Right lobe of liver (tissue), 4 donors: Measurements from ENCODE around the gene ARID3B.
"Not testable (repeated sequence)": the region's sequence is repeated elsewhere in the genome, so short reads cannot be mapped to it uniquely, and the experiment has no call there.

ENCODE experiments used
- CTCF ChIP-seq, 4 donors: fragments of 200-600 bp in 3 of 4; fragments of 450-650 bp in 1 of 4; IDR thresholded peaks; one replicate each; pipeline versions ENCODE4 v1.5.1 to v1.8.0; 2016 to 2022; ENCODE audit warnings: antibody characterized with exemption in 4 of 4, mild to moderate bottlenecking in 2 of 4
- POLR2A ChIP-seq: fragments of 450-650 bp; IDR thresholded peaks from one replicate; pipeline ENCODE4 v1.6.1; 2017; ENCODE audit warnings: antibody characterized with exemption, mild to moderate bottlenecking
- donor health status: DM: no; HTN: no; CAD: no.
- donor health status: DM: no; HTN: no; CAD: no.
- donor health status: DM: no; HTN: yes; CAD: no.

GRCh38 chr15:74539521-74539920, 1.5 kb upstream of the ARID3B start:
- not testable (repeated sequence) for TF ChIP-seq CTCF (IDR thresholded peaks at IDR 0.05); POLR2A
